ENCODE data around the gene ZNF382.

Gene ZNF382

DNA sequence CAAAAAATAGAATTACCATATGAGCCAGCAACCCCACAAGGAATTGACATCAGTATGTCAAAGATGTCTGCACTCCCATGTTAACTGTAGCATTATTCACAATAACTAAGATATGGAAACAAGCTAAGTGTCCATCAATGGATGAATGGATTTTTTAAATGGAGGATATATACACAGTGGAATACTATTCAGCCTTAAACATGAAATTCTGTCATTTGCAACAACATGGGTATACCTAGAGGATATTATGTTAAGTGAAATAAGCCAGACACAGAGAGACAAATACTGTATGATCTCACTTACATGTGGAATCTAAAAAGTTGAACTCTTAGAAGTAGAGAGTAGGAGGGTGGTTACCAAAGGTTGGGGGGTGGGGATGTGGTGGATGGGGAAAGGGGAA lies 74.3 kb downstream of the ZNF382 start:
- no peak for DNase-seq

Measured in hypothalamus (tissue), 51 donors.